Caki2 (cell line): ENCODE data around the gene PRKCH. TPM values are rescaled to one million over a fixed set of nuclear protein-coding genes. Genes with fewer than 3 reads are reported as not detected.

ENCODE experiments used
- DNase-seq: peaks from one replicate; pipeline ENCODE4 v3.0.0-alpha.2; 2015; ENCODE audit warnings: low read depth
- in situ Hi-C: cut with HindIII; loops from 2 replicates; pipeline ENCODE4 v1.10.0; 2016; ENCODE audit warnings: low sequenced_read_pairs, low pct_unique_long_range_greater_than_20kb, mixed read lengths
- total RNA-seq: library from RNA; depleted of rRNA; stranded (reverse); fragments of >200 nt; shearing (Covaris generic); gene quantifications from 2 replicates; pipeline ENCODE4 v1.2.3, GENCODE V29; 2014; ENCODE audit warnings: low replicate concordance; rRNA removed

Gene PRKCH
- total RNA-seq, result 0.14 and 1.6 TPM in 2 replicates

- DNase-seq, result peak; percentile 44
- in situ Hi-C loops, result no loop called here
Measured at GRCh38 chr14:61321385-61322010, at the start of gene PRKCH. Gene PRKCH (plus strand): TSS chr14:61321579. CDS start chr14:61322102, 523 bp downstream.

- in situ Hi-C loops, result no loop called here
- DNase-seq, result no peak
Measured at GRCh38 chr14:61277232-61277631, 44.1 kb upstream of the PRKCH start.

- in situ Hi-C loops, result no loop called here
- no peak for DNase-seq
Measured at GRCh38 chr14:61277784-61278183, 43.6 kb upstream of the PRKCH start.

GRCh38 chr14:61279082-61279481, 42.3 kb upstream of the PRKCH start:
- DNase-seq, result no peak
- in situ Hi-C loops, result no loop called here

GRCh38 chr14:61280092-61280525, 41.3 kb upstream of the PRKCH start:
- DNase-seq, result no peak
- in situ Hi-C loops, result no loop called here

GRCh38 chr14:61280526-61281185, 40.7 kb upstream of the PRKCH start:
- in situ Hi-C loops, result no loop called here
- DNase-seq, result no peak

- in situ Hi-C loops, result no loop called here
- DNase-seq, result no peak
Measured at GRCh38 chr14:61281186-61281947, 40.0 kb upstream of the PRKCH start, which contains the start of gene TMEM30B. Gene TMEM30B (minus strand): TSS chr14:61281338. CDS start chr14:61281147, 191 bp downstream.

- no peak for DNase-seq
- in situ Hi-C loops, result no loop called here
Measured at GRCh38 chr14:61281948-61282275, 39.5 kb upstream of the PRKCH start.

- in situ Hi-C loops, result no loop called here
- DNase-seq, result no peak
Measured at GRCh38 chr14:61282746-61283145, 38.6 kb upstream of the PRKCH start.

GRCh38 chr14:61284001-61284400, 37.4 kb upstream of the PRKCH start:
- no peak for DNase-seq
- in situ Hi-C loops, result no loop called here

- DNase-seq, result peak; percentile 2
- in situ Hi-C loops, result no loop called here
Measured at GRCh38 chr14:61285364-61285763, 36.0 kb upstream of the PRKCH start.

GRCh38 chr14:61287196-61287595, 34.2 kb upstream of the PRKCH start:
- in situ Hi-C loops, result no loop called here
- no peak for DNase-seq

- in situ Hi-C loops, result no loop called here
- DNase-seq, result no peak
Measured at GRCh38 chr14:61288228-61288627, 33.2 kb upstream of the PRKCH start.

GRCh38 chr14:61288720-61289119, 32.7 kb upstream of the PRKCH start:
- no peak for DNase-seq
- in situ Hi-C loops, result no loop called here

GRCh38 chr14:61290701-61291100, 30.7 kb upstream of the PRKCH start:
- in situ Hi-C loops, result no loop called here
- no peak for DNase-seq

GRCh38 chr14:61296151-61296550, 25.2 kb upstream of the PRKCH start:
- in situ Hi-C loops, result no loop called here
- DNase-seq, result no peak

- peak; percentile 13 for DNase-seq
- in situ Hi-C loops, result no loop called here
Measured at GRCh38 chr14:61296719-61297502, 24.5 kb upstream of the PRKCH start.

- no peak for DNase-seq
- in situ Hi-C loops, result no loop called here
Measured at GRCh38 chr14:61297581-61297980, 23.8 kb upstream of the PRKCH start.

GRCh38 chr14:61298824-61299223, 22.6 kb upstream of the PRKCH start:
- in situ Hi-C loops, result no loop called here

More at GRCh38 chr14:61298824-61299223, 22.6 kb upstream of the PRKCH start:
- no peak for DNase-seq
